Progenitor cell of endocrine pancreas (in vitro differentiated cells): Measurements from ENCODE around the gene CEP72. TPM values are rescaled to one million over a fixed set of nuclear protein-coding genes. Genes with fewer than 3 reads are reported as not detected.

Experiments
- DNase-seq: peaks from one replicate; pipeline ENCODE4 v3.0.0; 2021; ENCODE audit warnings: low spot score; ENCODE audit not compliant: unreplicated experiment
- H3K27ac Mint-ChIP-seq: 2 replicates; pipeline ENCODE4 v1.8.0; 2021; ENCODE audit warnings: mild to moderate bottlenecking, moderate library complexity, mixed read lengths
- H3K27me3 Mint-ChIP-seq: 2 replicates; pipeline ENCODE4 v1.8.0; 2021; ENCODE audit warnings: mixed read lengths
- H3K36me3 Mint-ChIP-seq: 2 replicates; pipeline ENCODE4 v1.8.0; 2022; ENCODE audit warnings: mixed read lengths; ENCODE audit not compliant: insufficient read depth
- H3K4me1 Mint-ChIP-seq: 2 replicates; pipeline ENCODE4 v1.8.0; 2021; ENCODE audit warnings: low read depth, mixed read lengths
- H3K4me3 Mint-ChIP-seq: 2 replicates; pipeline ENCODE4 v1.8.0; 2021; ENCODE audit warnings: low read depth, mild to moderate bottlenecking, moderate library complexity, mixed read lengths
- H3K9me3 Mint-ChIP-seq: 2 replicates; pipeline ENCODE4 v1.8.0; 2021; ENCODE audit warnings: low read depth, mixed read lengths
- CTCF ChIP-seq: fragments of 200-600 bp; sonication (generic); IDR thresholded peaks from one replicate; pipeline ENCODE4 v1.5.0; 2021; ENCODE audit warnings: antibody characterized with exemption, mild to moderate bottlenecking; ENCODE audit not compliant: unreplicated experiment
- total RNA-seq: library from RNA; stranded (reverse); gene quantifications from 2 replicates; pipeline ENCODE4 v1.2.1, GENCODE V29; 2021

The CEP72 gene
- total RNA-seq, 1 donor from 2014 or later = 24.8 TPM

DNA sequence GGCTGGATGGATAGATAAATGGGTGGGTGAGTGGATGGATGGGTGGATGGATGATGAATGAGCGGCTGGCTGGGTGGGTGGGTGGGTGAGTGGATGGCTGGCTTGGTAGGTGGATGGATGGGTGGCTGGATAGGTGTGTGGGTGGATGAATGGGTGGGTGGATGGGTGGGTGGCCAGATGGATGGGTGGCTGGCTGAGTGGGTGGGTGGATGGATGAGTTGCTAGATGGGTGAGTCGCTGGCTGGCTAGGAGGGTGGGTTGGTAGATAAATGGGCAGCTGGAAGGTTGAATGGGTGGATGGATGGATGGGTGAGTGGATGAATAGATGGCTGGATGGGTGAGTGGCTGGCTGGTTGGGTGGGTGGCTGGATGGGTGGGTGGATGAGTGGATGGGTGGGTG lies 27.9 kb upstream of the CEP72 start:
- DNase-seq = no peak
- H3K4me3 Mint-ChIP-seq = no peak overlapping the region
- no peak overlapping the region for H3K27ac Mint-ChIP-seq
- H3K9me3 Mint-ChIP-seq = no peaks in the 10 kb centered on the region
- no peaks in the 10 kb centered on the region for H3K36me3 Mint-ChIP-seq
- peaks cover 51% of the 10 kb centered on the region for H3K27me3 Mint-ChIP-seq
- no peak for TF ChIP-seq CTCF
- H3K4me1 Mint-ChIP-seq = no peaks in the 10 kb centered on the region

- Mint-ChIP-seq H3K36me3 (no peaks in the 10 kb centered on the region), H3K27me3 (peaks cover 57% of the 10 kb centered on the region), H3K4me1 (no peaks in the 10 kb centered on the region), H3K4me3 (no peak overlapping the region), H3K27ac (no peak overlapping the region), H3K9me3 (no peaks in the 10 kb centered on the region)
- DNase-seq = no peak
- TF ChIP-seq CTCF = no peak
Measured at GRCh38 chr5:584846-585245, 27.3 kb upstream of the CEP72 start.

- no peak for TF ChIP-seq CTCF
- H3K27ac Mint-ChIP-seq = no peak overlapping the region
- H3K9me3 Mint-ChIP-seq = no peaks in the 10 kb centered on the region
- no peak overlapping the region for H3K4me3 Mint-ChIP-seq
- no peak for DNase-seq
- H3K4me1 Mint-ChIP-seq = no peaks in the 10 kb centered on the region
- H3K36me3 Mint-ChIP-seq = no peaks in the 10 kb centered on the region
- H3K27me3 Mint-ChIP-seq = peaks cover 52% of the 10 kb centered on the region
Measured at GRCh38 chr5:585556-585955, 26.6 kb upstream of the CEP72 start.

DNA sequence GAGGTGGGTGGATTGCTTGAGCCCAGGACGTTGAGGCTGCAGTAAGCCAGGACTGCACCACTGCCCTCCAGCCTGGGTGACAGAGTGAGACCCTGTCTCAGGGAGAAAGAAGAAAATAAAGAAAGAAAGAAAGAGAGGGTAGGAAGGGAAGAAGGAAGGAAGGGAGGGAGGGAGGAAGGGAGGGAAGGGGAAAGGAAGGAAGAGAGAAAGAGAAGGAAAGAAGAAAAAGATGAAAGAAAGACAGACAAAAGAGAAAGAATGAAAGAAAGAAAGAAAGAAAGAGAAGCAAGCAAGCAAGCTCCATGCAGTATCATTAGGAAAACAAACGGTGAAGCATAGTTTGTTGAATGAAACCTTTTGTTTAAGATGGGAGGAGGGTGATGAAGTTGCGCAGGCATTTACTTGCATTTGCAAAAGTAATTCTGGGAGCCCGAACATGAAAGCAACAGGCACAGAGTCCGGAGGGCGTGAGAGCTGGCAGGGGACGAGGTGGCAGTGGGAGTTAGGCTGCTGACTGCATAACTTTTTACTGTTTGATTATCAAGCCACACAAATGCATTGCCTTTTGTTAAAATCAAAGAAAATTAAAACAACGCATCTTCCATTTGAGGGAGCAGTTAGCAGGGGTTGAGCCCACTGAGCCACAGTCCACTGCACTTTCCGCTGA lies 26.0 kb upstream of the CEP72 start:
- no peaks in the 10 kb centered on the region for H3K36me3 Mint-ChIP-seq
- H3K4me3 Mint-ChIP-seq = no peak overlapping the region
- TF ChIP-seq CTCF = no peak
- H3K4me1 Mint-ChIP-seq = no peaks in the 10 kb centered on the region
- H3K27ac Mint-ChIP-seq = no peak overlapping the region
- DNase-seq = no peak
- peaks cover 52% of the 10 kb centered on the region for H3K27me3 Mint-ChIP-seq
- H3K9me3 Mint-ChIP-seq = peaks cover 2% of the 10 kb centered on the region

DNA sequence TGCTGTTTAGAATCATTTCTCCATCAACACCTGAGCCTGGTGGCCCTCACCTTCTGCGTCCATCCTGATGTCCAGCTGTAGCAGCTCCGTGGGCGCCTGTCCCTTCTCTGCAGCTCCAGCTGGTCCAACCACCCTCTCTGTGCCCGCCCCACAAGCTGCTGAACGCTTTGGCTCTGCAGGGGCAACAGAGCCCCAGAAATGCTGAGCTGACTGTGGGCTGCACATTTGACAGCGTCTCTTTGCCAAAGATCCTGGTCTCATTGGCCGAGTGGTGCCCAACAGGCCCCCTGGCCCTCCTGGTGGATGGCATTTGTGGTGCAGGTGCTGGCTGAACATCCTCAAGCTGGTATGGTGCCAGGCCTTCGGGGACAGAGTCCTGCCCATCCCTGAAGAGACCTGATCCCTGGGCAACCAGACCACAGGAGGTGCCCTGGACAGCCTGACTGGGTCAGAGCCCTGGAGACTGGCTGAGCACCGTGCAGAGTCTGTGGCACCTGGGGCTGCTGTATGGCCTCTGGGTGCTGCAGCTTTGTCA lies 25.3 kb upstream of the CEP72 start:
- H3K4me1 Mint-ChIP-seq = no peaks in the 10 kb centered on the region
- no peak overlapping the region for H3K27ac Mint-ChIP-seq
- no peak for TF ChIP-seq CTCF
- H3K36me3 Mint-ChIP-seq = no peaks in the 10 kb centered on the region
- no peak overlapping the region for H3K4me3 Mint-ChIP-seq
- no peak for DNase-seq
- H3K27me3 Mint-ChIP-seq = peaks cover 57% of the 10 kb centered on the region
- peaks cover 10% of the 10 kb centered on the region for H3K9me3 Mint-ChIP-seq
